Endothelial cell of umbilical vein (primary cell): ENCODE data around the gene FAM234B. TPM values are rescaled to one million over a fixed set of nuclear protein-coding genes. Genes with fewer than 3 reads are reported as not detected.

Experiments used
- BruUV-seq: library from RNA; stranded (reverse); fragments of 400-500 nt; replicated peaks from 2 replicates; lab custom pipeline; 2021; lab: Mats Ljungman, UMichigan
- CTCF ChIA-PET: fragments of 300-600, 350-600 bp; sonication (Branson Sonifier 250); formaldehyde crosslinking; loops from one replicate; lab custom pipeline; 2021; ENCODE audit warnings: antibody characterized with exemption, inconsistent platforms; lab: Charles Lee
- POLR2A ChIA-PET: fragments of 300-600, 350-600 bp; sonication (Branson Sonifier 250); formaldehyde crosslinking; loops from one replicate; lab custom pipeline; 2021; ENCODE audit warnings: antibody characterized with exemption, inconsistent platforms; lab: Charles Lee
- DNase-seq: peaks from one replicate; pipeline ENCODE4 v3.0.0-alpha.2; 2011; ENCODE audit warnings: low read depth, low spot score
- FAIRE-seq: peaks from 2 replicates; lab custom pipeline; 2011; peaks lifted over from hg19 to GRCh38; lab: Jason Lieb, UNC
- H2AFZ ChIP-seq: 2 replicates; pipeline ENCODE4 v1.6.0; 2012; ENCODE audit warnings: low read depth, low read length, control low read depth, inconsistent platforms
- H3K27ac ChIP-seq: 2 replicates; pipeline ENCODE4 v1.5.1; 2011; ENCODE audit warnings: low read depth, mild to moderate bottlenecking, control low read depth, low read length, moderate library complexity; ENCODE audit not compliant: insufficient read depth
- H3K27me3 ChIP-seq, 2 experiments: 2 replicates each; pipeline versions ENCODE4 v1.6.0 to v1.6.1; 2011; ENCODE audit warnings: low read length in 2 of 2, mixed read lengths in 1 of 2; ENCODE audit not compliant: control insufficient read depth in 2 of 2, insufficient read depth in 2 of 2
- H3K36me3 ChIP-seq, 2 experiments: 2 replicates in 1 of 2; 3 replicates in 1 of 2; pipeline ENCODE4 v1.5.1; 2011; ENCODE audit warnings: low read length in 2 of 2, mild to moderate bottlenecking in 1 of 2, moderate library complexity in 1 of 2; ENCODE audit not compliant: control insufficient read depth in 2 of 2, insufficient read depth in 2 of 2; ENCODE audit errors: extremely low read depth in 1 of 2
- H3K4me1 ChIP-seq: 3 replicates; pipeline ENCODE4 v1.5.1; 2011; ENCODE audit warnings: mild to moderate bottlenecking, low read length; ENCODE audit not compliant: control insufficient read depth, insufficient read depth; ENCODE audit errors: extremely low read depth
- H3K4me2 ChIP-seq: 2 replicates; pipeline ENCODE4 v1.6.1; 2011; ENCODE audit warnings: low read length, control low read depth, mixed read lengths; ENCODE audit not compliant: insufficient read depth
- H3K4me3 ChIP-seq, 3 experiments: fragments of 200-600 bp in 1 of 3; sonication (generic), shearing (Covaris generic) in 1 of 3; replicated peaks in 1 of 3; 2 replicates each; pipeline ENCODE4 v1.5.1; 2011 to 2016; ENCODE audit warnings: control low read depth in 3 of 3, low read length in 3 of 3, mild to moderate bottlenecking in 2 of 3, inconsistent platforms in 1 of 3, low read depth in 1 of 3, moderate library complexity in 1 of 3; ENCODE audit not compliant: insufficient read depth in 1 of 3
- H3K79me2 ChIP-seq: 2 replicates; pipeline ENCODE4 v1.6.0; 2012; ENCODE audit warnings: low read length, inconsistent platforms; ENCODE audit not compliant: control insufficient read depth, insufficient read depth
- H3K9ac ChIP-seq: replicated peaks from 2 replicates; pipeline ENCODE3; 2011; ENCODE audit warnings: low read length, control low read depth; ENCODE audit not compliant: insufficient read depth; ENCODE audit errors: extremely low read depth
- H3K9me1 ChIP-seq: replicated peaks from 3 replicates; pipeline ENCODE4 v1.6.0; 2011; ENCODE audit warnings: mild to moderate bottlenecking, low read length; ENCODE audit not compliant: control insufficient read depth, insufficient read depth; ENCODE audit errors: extremely low read depth
- H3K9me3 ChIP-seq: replicated peaks from 2 replicates; pipeline ENCODE4 v1.5.1; 2012; ENCODE audit warnings: low read length, inconsistent platforms; ENCODE audit not compliant: control insufficient read depth, insufficient read depth
- H4K20me1 ChIP-seq: replicated peaks from 2 replicates; pipeline ENCODE3; 2011; ENCODE audit warnings: mild to moderate bottlenecking, low read length; ENCODE audit not compliant: control insufficient read depth, insufficient read depth; ENCODE audit errors: extremely low read depth
- CTCF ChIP-seq, 2 donors: IDR thresholded peaks; 1 replicate in 1 of 2; 2 replicates in 1 of 2; pipeline ENCODE4 v1.5.1; 2011; ENCODE audit warnings: low read length in 2 of 2, mild to moderate bottlenecking in 2 of 2, moderate library complexity in 2 of 2, control low read depth in 1 of 2, inconsistent platforms in 1 of 2, low read depth in 1 of 2; ENCODE audit not compliant: insufficient read depth in 1 of 2; ENCODE audit errors: extremely low read depth in 1 of 2
- EZH2 ChIP-seq: IDR thresholded peaks from 2 replicates; pipeline ENCODE4 v1.6.1; 2012; ENCODE audit warnings: borderline replicate concordance, low read depth, mild to moderate bottlenecking, moderate library complexity, low read length, inconsistent platforms; ENCODE audit not compliant: severe bottlenecking
- FOS ChIP-seq: IDR thresholded peaks from 2 replicates; pipeline ENCODE4 v1.6.1; 2011; ENCODE audit warnings: mild to moderate bottlenecking, low read length, moderate library complexity, borderline replicate concordance; ENCODE audit not compliant: insufficient read depth
- GATA2 ChIP-seq: IDR thresholded peaks from 2 replicates; pipeline ENCODE4 v1.7.0; 2011; ENCODE audit warnings: low read depth, mild to moderate bottlenecking, moderate library complexity, mixed read lengths, low read length; ENCODE audit not compliant: insufficient read length, insufficient read depth
- JUN ChIP-seq: IDR thresholded peaks from 2 replicates; pipeline ENCODE4 v1.6.1; 2011; ENCODE audit warnings: borderline replicate concordance, low read depth; ENCODE audit not compliant: insufficient read length, insufficient read depth
- MAX ChIP-seq: IDR thresholded peaks from 2 replicates; pipeline ENCODE4 v1.6.1; 2011; ENCODE audit not compliant: insufficient read depth, insufficient read length
- MYC ChIP-seq: IDR thresholded peaks from one replicate; pipeline ENCODE4 v1.6.1; 2011; ENCODE audit warnings: mild to moderate bottlenecking, low read depth, low read length
- POLR2A ChIP-seq: IDR thresholded peaks from 2 replicates; pipeline ENCODE4 v1.6.1; 2012; ENCODE audit warnings: low read depth, mild to moderate bottlenecking, control low read depth, low read length
- POLR2AphosphoS5 ChIP-seq: IDR thresholded peaks from 2 replicates; pipeline ENCODE4 v1.6.1; 2012; ENCODE audit warnings: low read depth, mild to moderate bottlenecking, control low read depth, low read length, moderate library complexity; ENCODE audit not compliant: insufficient read depth
- dilution Hi-C: fragments of 300-500 bp; cut with MboI; formaldehyde crosslinking; loops from one replicate; pipeline ENCODE4 v1.15.0; 2019; ENCODE audit warnings: low sequenced_read_pairs; ENCODE audit not compliant: extremely low pct_ligation_motif_present
- intact Hi-C: fragments of 100-400 bp; cut with micrococcal nuclease; formaldehyde crosslinking; loops from one replicate; pipeline ENCODE4 v1.10.0; 2022
- polyA plus RNA-seq, 4 experiments: library from polyadenylated mRNA; depleted of rRNA in 3 of 4; stranded (reverse) in 3 of 4; unstranded in 1 of 4; fragments of >200 nt; gene quantifications; 2 replicates each; pipeline versions ENCODE4 v1.2.1 to v1.2.3, GENCODE V29; 2011 to 2012; ENCODE audit warnings: missing spikeins in 1 of 4
- total RNA-seq: library from RNA; stranded (reverse); gene quantifications from 2 replicates; pipeline ENCODE4 v1.2.3, GENCODE V29; 2021

FAM234B gene
- total and polyA plus RNA-seq, 2 donors (not counting 3 experiments of a cell fraction or from before 2014, with no cell fraction given), result 4.9 to 13.2 TPM

GRCh38 chr12:13032164-13032563 lies 12.0 kb upstream of the FAM234B start:
- Histone ChIP-seq H3K79me2 (no peaks in the 10 kb centered on the region), H3K4me2 (no peak overlapping the region), H3K36me3 (no peaks in the 10 kb centered on the region), H4K20me1 (no peaks in the 10 kb centered on the region), H3K4me3 (no peak overlapping the region), H3K4me1 (peaks cover 12% of the 10 kb centered on the region), H3K9me1 (no peaks in the 10 kb centered on the region), H3K27ac (no peak overlapping the region), H3K9ac (no peak overlapping the region), H3K27me3 (no peaks in the 10 kb centered on the region), H2AFZ (no peak overlapping the region), H3K9me3 (no peaks in the 10 kb centered on the region)
- ChIA-PET POLR2A (no interaction called here), CTCF (no interaction called here)
- FAIRE-seq, result no peak
- dilution Hi-C loops (no loop called here), intact Hi-C loops (no loop called here)
- no peak for TF ChIP-seq EZH2
- no peak for TF ChIP-seq MAX
- TF ChIP-seq FOS, result no peak
- TF ChIP-seq POLR2AphosphoS5, result no peak
- no peak for TF ChIP-seq POLR2A
- TF ChIP-seq CTCF (IDR thresholded peaks at IDR 0.05; ENCODE audit: extremely low read depth in 1 of 2, insufficient read depth in 1 of 2, low read depth in 1 of 2, low read length in 2 of 2), result no peak
- no peak for TF ChIP-seq MYC
- TF ChIP-seq JUN, result no peak
- TF ChIP-seq GATA2, result no peak
- no TSS peak for BruUV-seq
- DNase-seq, result no peak
